Measurements from ENCODE around the gene MUSTN1.

DNA sequence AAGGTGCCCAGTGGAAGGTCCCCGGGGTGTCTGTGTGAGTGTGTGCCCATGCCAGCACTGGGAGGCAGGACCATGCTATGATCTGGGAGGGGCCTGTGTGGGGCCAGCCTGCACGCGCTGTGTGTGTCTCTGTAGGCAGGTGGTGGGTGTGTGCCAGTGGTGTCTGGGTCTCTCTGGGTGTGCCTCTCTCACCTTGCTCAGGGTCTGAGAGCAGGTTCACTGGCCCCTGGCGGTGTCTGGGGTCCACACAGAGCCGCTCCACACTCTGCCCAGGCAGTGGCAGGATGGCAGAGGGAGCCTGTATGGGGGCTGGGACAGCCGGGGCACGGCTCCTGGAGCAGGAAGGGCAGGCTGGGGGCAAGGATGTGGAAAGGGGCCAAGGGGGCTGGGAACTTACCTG is 17.0 kb downstream of the MUSTN1 start:
- TF ChIP-seq POLR2A (IDR thresholded peaks at IDR 0.05; ENCODE audit: low read length) (no peak), GATA1 (IDR thresholded peaks at IDR 0.05; ENCODE audit: low read depth, low read length) (no peak)

All from erythroblast (primary cell).